Calu3 (cell line): ENCODE data around the gene TRAF3. TPM values are rescaled to one million over a fixed set of nuclear protein-coding genes. Genes with fewer than 3 reads are reported as not detected.

Source experiments
- BruUV-seq: library from RNA; stranded (reverse); fragments of 400-500 nt; replicated peaks from 2 replicates; lab custom pipeline; 2021; lab: Mats Ljungman, UMichigan
- CTCF ChIA-PET: fragments of 300-600 bp; sonication (Branson Sonifier 250); formaldehyde crosslinking; loops from one replicate; lab custom pipeline; 2022; ENCODE audit warnings: antibody characterized with exemption; lab: Charles Lee
- DNase-seq: peaks from one replicate; pipeline ENCODE4 v3.0.0; 2022
- H3K27ac Mint-ChIP-seq: one replicate; pipeline ENCODE4 v1.8.0; 2022; ENCODE audit warnings: mixed read lengths; ENCODE audit not compliant: unreplicated experiment
- H3K27me3 Mint-ChIP-seq: one replicate; pipeline ENCODE4 v1.8.0; 2022; ENCODE audit warnings: mixed read lengths; ENCODE audit not compliant: unreplicated experiment
- H3K36me3 Mint-ChIP-seq: one replicate; pipeline ENCODE4 v1.8.0; 2022; ENCODE audit warnings: mild to moderate bottlenecking, moderate library complexity, mixed read lengths; ENCODE audit not compliant: insufficient read depth, unreplicated experiment
- H3K4me1 Mint-ChIP-seq: one replicate; pipeline ENCODE4 v1.8.0; 2022; ENCODE audit warnings: mild to moderate bottlenecking, low read depth, mixed read lengths; ENCODE audit not compliant: unreplicated experiment
- H3K4me3 Mint-ChIP-seq: one replicate; pipeline ENCODE4 v1.8.0; 2022; ENCODE audit warnings: mild to moderate bottlenecking, low read depth, moderate library complexity, mixed read lengths; ENCODE audit not compliant: unreplicated experiment
- H3K9me3 Mint-ChIP-seq: one replicate; pipeline ENCODE4 v1.8.0; 2022; ENCODE audit warnings: low read depth, mixed read lengths; ENCODE audit not compliant: unreplicated experiment
- intact Hi-C: fragments of 100-400 bp; cut with micrococcal nuclease; formaldehyde crosslinking; loops from one replicate; pipeline ENCODE4 v1.10.0; 2022; ENCODE audit not compliant: unreplicated experiment
- total RNA-seq: library from RNA; stranded (reverse); gene quantifications from 2 replicates; pipeline ENCODE4 v1.2.3, GENCODE V29; 2022
- TF ChIP-seq, protein P1 (sequence below): fragments of 200-600 bp; IDR thresholded peaks from one replicate; pipeline ENCODE4 v1.8.0; 2022; ENCODE audit warnings: antibody characterized with exemption; ENCODE audit not compliant: unreplicated experiment

The TRAF3 gene
- total RNA-seq, 1 experiment from 2014 or later = 24.2 TPM

DNA sequence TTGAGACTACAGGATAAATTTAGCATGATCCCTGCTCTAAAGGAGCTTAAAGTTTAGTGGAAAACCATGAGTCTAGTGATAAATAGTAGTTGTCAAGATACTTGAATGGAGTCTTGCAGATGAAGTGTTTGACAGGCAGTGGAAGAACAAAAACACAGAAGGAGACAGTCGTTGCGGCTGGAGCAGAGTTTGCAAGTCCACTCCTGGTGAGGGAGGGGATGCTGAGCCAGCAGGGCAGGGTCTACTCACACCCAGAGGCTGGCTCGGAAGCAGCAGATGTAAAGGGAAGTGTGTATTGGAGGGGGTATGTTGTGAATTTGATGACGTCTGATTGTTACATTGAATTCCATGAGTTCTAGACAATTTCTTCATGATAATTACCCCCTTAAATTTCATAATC is 61.3 kb downstream of the TRAF3 start:
- Mint-ChIP-seq H3K4me1 (no peaks in the 10 kb centered on the region), H3K4me3 (no peak overlapping the region), H3K27ac (no peak overlapping the region), H3K36me3 (peaks cover 5% of the 10 kb centered on the region), H3K9me3 (no peaks in the 10 kb centered on the region), H3K27me3 (no peaks in the 10 kb centered on the region)
- CTCF ChIA-PET = no interaction called here
- TF ChIP-seq, protein P1, sequence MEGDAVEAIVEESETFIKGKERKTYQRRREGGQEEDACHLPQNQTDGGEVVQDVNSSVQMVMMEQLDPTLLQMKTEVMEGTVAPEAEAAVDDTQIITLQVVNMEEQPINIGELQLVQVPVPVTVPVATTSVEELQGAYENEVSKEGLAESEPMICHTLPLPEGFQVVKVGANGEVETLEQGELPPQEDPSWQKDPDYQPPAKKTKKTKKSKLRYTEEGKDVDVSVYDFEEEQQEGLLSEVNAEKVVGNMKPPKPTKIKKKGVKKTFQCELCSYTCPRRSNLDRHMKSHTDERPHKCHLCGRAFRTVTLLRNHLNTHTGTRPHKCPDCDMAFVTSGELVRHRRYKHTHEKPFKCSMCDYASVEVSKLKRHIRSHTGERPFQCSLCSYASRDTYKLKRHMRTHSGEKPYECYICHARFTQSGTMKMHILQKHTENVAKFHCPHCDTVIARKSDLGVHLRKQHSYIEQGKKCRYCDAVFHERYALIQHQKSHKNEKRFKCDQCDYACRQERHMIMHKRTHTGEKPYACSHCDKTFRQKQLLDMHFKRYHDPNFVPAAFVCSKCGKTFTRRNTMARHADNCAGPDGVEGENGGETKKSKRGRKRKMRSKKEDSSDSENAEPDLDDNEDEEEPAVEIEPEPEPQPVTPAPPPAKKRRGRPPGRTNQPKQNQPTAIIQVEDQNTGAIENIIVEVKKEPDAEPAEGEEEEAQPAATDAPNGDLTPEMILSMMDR = no peak
- intact Hi-C loops = no loop called here
- no TSS peak for BruUV-seq
- DNase-seq = no peak

DNA sequence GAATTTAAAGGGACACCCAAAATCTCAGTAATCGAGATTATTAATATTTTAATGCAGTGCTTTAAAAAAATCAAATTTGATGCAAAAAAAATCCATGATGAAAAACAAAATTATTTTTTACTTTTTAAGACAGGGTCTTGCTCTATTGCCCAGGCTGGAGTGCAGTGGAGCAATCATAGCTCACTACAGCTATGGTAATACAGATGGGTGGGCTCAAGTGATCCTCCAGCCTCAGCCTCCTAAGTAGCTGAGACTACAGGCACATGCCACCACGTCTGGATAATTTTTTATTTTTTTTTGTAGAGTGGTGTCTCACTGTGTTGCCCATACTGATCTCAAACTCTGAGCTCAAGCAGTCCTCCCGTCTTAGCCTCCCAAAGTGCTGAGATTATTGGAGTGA is 62.9 kb downstream of the TRAF3 start:
- BruUV-seq = no TSS peak
- CTCF ChIA-PET = interaction anchor here (0.6 kb wide), 1 partner anchor 21 kb away, joined by 5 read pairs; no protein-coding TSS in a partner anchor
- no peaks in the 10 kb centered on the region for H3K36me3 Mint-ChIP-seq

DNA sequence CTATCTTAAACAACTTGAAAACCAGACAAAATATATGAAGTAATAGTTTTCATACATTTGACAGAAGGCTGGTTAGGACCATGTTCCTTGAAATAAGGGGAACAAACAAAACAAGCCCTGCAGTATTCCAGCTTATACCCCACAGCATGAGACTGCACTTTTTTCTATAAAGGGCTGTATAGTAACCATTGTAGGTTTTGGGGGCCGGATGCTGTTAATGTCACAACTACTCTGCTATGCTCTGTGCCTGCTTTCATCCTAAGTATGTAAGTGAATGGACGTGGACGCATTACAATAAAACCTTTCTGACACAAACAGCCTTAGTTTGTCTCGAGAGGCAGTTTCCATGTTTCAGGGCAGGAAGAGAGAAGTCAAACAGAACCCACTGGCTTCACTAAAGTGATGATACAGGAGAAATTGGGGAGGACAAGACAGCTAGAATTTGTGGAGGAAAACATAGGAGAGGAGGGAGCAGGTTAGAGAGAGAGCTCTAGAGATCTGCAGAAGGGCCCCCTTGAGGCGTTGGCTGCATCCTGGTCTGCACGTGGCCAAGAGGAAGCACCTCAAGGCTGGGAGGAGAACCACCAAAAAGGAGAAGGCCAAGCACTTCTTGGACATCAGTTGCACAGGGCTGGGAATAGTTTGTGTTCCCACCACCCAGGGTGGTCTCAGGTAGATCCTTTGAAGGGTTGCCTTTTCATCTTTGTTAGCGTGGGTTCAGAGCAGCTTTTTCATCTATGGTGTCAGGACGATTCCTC is 63.7 kb downstream of the TRAF3 start:
- CTCF ChIA-PET = interaction anchor here (0.6 kb wide), 1 partner anchor 22 kb away, joined by 5 read pairs; no protein-coding TSS in a partner anchor
- intact Hi-C loops = no loop called here
- TF ChIP-seq, protein P1 = no peak
- Mint-ChIP-seq H3K27ac (no peak overlapping the region), H3K27me3 (no peaks in the 10 kb centered on the region), H3K4me1 (no peaks in the 10 kb centered on the region), H3K36me3 (no peaks in the 10 kb centered on the region), H3K4me3 (no peak overlapping the region), H3K9me3 (no peaks in the 10 kb centered on the region)
- DNase-seq = no peak
- BruUV-seq = no TSS peak

More for the DNA sequence above, 62.9 kb downstream of the TRAF3 start:
- H3K27ac Mint-ChIP-seq = no peak overlapping the region
- TF ChIP-seq, protein P1 = no peak
- no peak for DNase-seq
- H3K27me3 Mint-ChIP-seq = no peaks in the 10 kb centered on the region
- no peak overlapping the region for H3K4me3 Mint-ChIP-seq
- H3K4me1 Mint-ChIP-seq = no peaks in the 10 kb centered on the region
- no peaks in the 10 kb centered on the region for H3K9me3 Mint-ChIP-seq
- intact Hi-C loops = no loop called here

DNA sequence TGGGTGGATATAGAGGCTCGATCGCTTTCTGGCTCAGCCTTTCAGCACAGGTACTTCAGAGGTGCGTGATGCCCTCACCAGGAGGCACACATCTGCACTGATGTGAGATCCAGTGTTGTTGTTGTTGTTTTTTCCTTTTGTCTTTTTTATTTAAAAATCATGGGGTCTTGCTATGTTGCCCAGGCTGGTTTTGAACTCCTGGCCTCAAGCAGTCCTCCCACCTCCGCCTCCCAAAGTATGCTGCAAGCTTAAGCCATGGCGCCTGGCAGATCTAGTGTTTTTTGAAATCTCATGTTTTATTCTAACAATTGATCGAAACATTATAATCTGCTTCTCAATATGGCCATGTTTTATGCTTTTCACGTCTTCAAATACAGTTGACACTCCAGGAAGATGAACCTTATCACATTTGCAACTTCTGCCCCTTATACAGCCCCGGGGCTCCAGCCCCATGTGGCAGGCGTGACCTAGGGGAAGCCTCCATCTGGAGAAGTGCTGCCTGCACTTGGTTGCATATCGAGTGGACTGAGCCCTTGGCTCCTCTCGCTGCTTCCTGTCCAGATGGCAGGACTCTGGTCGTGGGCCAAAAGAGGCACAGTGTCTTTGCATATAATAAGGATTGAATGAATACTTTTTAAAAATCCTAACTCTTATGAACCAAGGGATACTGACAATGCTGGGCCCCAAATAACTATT is 71.7 kb downstream of the TRAF3 start:
- H3K27ac Mint-ChIP-seq = no peak overlapping the region
- no peak overlapping the region for H3K4me3 Mint-ChIP-seq
- H3K9me3 Mint-ChIP-seq = no peaks in the 10 kb centered on the region
- no TSS peak for BruUV-seq
- H3K36me3 Mint-ChIP-seq = no peaks in the 10 kb centered on the region
- CTCF ChIA-PET = interaction anchor here (1.0 kb wide), 1 partner anchor 154 kb away, joined by 3 read pairs; no protein-coding TSS in a partner anchor
- TF ChIP-seq, protein P1 = no peak
- DNase-seq = no peak
- intact Hi-C loops = no loop called here
- H3K27me3 Mint-ChIP-seq = no peaks in the 10 kb centered on the region
- peaks cover 15% of the 10 kb centered on the region for H3K4me1 Mint-ChIP-seq
